Endometrial microvascular endothelial cells (primary cell): ENCODE measurements around the gene ZP1. TPM values are rescaled to one million over a fixed set of nuclear protein-coding genes. Genes with fewer than 3 reads are reported as not detected.

Source experiments
- in situ Hi-C: cut with HindIII; loops from 2 replicates; pipeline ENCODE4 v1.10.0; 2017; ENCODE audit warnings: low sequenced_read_pairs, low pct_unique_long_range_greater_than_20kb; ENCODE audit errors: inconsistent ontology term
- total RNA-seq: library from RNA; depleted of rRNA; stranded (reverse); fragments of >200 nt; gene quantifications from one replicate; pipeline ENCODE4 v1.2.3, GENCODE V29; 2015; ENCODE audit errors: inconsistent ontology term

The ZP1 gene
- total RNA-seq, 1 donor from 2014 or later = not detected

DNA sequence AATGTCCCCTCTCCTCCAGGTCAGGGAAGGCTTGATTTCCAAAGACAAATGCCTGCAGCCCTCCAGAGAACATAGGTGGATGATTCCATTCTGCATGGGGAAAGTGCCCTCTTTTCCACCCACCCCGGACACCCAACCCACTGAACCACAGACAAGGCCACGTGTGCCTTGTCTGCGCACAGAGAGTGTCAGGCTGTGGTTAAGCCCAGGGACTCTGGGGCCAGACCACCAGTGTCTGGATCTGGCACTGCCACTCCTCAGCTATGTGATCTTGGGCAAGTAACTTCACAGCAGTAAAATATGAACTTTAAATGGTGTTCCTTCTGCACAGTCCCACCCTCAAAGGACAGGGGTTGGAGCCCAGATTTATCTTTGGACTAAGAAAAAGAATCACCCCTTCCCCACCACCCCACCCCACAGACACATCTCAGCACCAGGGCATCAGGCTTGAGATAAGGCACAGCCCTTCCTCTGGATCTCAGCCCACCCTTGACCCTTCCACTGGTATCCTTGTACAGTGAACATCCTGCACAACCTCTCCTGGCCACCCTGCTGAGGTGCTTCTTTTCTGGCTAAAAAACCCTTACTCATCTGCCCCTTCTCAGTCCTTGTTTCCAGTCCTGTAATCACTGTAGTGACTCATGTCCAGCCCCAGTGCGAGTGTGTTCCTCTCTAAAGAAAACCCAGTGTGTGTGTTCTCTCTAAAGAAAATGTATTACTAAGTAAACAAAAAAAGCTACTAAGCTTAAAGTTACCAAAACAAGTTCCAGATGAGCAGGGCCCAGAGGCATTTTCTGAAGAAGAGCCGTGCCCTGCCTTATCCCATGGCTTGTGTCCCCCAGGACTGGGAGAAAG lies 9.7 kb upstream of the ZP1 start:
- in situ Hi-C loops = no loop called here

DNA sequence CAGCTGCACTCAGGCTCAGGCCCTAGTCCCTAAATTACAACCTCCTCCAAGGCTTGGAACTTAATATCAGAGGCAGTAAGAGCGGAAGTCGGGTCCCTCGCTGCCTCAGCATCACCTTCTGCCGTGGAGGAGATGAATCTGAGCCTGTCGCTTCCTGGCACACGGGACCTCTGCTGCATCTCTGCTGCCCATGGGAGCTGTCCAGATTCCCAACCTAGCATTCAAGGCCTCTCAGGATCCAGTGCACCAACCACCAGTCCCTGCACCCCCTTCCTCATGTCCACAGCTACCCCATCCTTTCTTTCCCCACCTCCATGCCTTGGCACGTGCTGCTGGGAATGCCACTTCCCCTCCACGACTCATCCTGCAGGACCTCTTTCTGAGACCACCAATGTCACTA lies 9.1 kb upstream of the ZP1 start:
- in situ Hi-C loops = no loop called here

GRCh38 chr11:60858731-60859464 lies 8.4 kb upstream of the ZP1 start:
- in situ Hi-C loops = no loop called here

- in situ Hi-C loops = no loop called here
Measured at GRCh38 chr11:60859616-60860250, 7.6 kb upstream of the ZP1 start.

- in situ Hi-C loops = no loop called here
Measured at GRCh38 chr11:60860943-60861342, 6.4 kb upstream of the ZP1 start.

- in situ Hi-C loops = no loop called here
Measured at GRCh38 chr11:60862171-60862570, 5.2 kb upstream of the ZP1 start.

DNA sequence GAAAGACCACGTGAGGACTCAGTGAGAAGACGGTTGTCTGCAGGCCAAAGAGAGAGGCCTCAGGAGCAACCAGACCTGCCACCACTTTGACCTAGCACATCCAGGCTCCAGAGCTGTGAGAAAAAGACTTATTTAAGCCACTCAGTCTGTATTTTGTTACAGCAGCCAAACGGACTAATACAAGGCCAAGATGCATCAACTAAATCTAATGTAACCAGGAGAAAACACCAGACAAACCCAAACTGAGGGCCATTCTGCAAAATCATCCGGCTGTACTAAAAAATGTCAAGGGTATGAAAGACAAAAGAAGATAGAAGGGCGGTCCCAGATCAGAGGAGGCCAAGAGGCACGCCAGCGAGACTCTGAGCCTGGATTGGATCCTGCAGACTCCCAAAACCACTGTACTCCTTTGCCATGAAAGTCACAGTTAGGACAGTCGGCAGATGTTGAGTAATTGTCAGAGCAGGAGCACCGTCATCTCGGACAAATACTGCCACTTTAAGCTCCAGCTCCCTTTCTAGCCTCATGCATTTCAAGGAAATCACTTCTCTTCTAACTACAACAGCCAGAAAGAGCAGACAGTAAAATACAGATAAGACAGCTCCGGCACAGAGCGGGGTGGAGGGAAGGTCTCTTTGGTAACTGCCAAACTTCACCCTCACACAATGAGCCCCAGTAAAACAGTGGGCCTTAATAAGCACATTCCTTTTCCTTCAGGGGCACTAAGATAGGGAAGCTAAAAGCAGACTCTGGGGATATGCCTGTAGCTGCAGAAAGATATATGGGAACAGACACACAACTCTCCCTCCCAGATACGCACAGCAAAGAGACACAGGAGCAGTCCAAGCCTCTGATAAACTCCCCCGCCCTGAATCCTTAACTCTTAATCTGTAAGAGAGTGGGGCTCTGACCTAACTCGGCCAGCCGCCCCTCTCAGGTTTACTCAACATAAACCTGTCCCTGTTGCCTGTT lies 3.5 kb upstream of the ZP1 start:
- in situ Hi-C loops = no loop called here

DNA sequence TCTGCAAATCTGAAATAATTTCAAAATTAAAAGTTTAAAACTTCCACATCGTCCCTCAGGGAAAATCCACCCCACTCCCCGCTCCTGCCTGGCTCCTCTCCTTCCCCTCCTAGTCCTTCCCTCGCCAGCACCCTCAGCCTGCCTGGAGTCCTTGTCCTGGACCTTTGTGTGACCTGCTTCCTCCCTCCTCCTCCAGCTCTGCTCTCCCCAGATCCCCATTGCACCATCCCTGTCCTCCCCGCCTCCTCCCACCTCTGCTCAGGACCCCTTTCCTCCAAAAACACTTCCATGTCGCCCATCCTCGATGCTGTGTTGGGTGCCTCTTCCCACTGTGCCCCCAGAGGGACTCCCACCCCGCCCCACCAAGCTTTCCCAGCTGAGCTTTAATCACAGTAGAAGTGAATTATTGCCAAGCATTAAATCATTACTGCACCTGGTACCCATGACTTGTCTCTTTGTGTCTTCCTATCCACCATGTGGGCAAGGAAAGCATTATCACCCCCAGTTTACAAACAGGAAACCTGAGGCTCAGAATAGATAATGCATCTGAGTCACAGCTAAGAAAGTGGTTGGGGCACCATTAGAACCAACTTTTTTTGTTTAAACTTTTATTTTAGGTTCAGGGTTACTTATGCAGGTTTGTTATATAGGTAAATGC lies 2.4 kb upstream of the ZP1 start:
- in situ Hi-C loops = no loop called here

DNA sequence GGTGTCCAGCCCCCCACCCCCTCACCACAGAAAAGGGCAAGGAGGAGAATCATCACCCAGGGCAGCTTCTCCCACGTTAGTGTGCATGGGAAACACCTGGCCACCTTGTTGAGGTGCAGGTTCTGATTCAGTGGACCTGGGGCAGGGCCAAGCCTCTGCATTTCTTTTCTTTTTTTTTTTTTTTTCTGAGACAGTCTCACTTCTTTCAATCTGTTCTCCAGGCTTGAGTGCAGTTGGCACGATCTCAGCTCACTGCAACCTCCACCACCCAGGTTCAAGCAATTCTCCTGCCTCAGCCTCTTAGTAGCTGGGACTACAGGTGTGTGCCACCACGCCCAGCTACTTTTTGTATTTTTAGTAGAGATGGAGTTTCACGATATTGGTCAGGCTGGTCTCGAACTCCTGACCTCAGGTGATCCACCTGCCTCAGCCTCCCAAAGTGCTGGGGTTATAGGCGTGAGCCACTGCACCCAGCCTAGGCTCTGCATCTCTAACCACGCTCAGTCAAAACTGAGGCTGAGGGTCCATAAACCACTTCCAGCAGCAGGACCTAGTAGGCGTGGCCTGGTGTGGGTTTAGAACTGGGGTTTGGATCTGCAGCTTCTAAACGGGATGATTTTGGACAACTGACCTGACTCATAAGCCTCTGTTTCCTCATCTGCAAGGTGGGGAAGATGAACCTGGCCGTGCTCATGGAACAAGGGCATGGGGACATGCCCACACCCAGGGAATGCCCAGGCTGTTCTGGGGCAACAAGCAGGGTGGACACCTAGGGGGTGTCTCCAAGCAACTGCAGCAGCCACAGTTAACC lies 734 bp downstream of the ZP1 start:
- in situ Hi-C loops = no loop called here

DNA sequence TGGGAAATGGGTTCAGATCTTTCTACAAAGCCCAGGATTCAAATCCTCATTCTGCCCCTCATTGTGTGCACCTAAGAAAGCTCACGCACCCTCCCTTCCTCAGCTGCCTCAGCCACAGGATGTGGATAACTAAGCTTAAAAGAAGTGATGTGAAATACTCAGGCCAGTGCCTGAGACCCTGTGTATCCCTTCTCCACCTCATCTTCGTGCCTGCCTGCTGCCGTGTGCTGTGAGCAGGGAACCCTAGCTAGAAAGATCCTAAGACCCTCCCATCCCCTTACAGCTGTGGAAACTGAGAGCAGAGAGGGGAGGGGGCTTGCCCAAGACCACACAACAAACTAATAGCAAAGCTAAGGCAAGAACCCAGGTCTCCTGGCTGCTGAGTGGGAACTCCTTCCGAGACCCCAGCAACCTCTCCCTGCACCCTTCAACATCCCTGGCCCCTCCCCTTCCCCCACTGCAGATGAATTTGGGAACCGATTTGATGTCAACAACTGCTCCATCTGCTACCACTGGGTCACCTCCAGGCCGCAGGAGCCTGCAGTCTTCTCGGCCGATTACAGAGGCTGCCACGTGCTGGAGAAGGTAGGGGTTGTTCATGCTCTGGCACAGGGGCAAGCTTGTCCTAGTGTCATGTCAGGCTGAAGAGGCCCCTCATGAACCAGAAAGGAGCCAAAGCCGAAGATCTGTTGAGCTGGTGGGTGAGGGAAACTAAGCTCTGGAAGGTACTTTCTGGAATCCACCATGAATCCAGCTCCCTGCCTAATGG lies 1.5 kb downstream of the ZP1 start:
- in situ Hi-C loops = no loop called here

DNA sequence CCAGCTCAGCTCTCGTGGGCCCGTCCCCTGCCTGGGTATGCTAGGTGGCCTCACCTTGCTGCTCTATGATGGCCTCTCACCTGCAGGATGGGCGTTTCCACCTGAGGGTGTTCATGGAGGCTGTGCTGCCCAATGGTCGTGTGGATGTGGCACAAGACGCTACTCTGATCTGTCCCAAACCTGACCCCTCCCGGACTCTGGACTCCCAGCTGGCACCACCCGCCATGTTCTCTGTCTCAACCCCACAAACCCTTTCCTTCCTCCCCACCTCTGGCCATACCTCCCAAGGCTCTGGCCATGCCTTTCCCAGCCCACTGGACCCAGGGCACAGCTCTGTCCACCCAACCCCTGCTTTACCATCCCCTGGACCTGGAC lies 2.1 kb downstream of the ZP1 start:
- in situ Hi-C loops = no loop called here

GRCh38 chr11:60870276-60870675 lies 2.9 kb downstream of the ZP1 start:
- in situ Hi-C loops = no loop called here

DNA sequence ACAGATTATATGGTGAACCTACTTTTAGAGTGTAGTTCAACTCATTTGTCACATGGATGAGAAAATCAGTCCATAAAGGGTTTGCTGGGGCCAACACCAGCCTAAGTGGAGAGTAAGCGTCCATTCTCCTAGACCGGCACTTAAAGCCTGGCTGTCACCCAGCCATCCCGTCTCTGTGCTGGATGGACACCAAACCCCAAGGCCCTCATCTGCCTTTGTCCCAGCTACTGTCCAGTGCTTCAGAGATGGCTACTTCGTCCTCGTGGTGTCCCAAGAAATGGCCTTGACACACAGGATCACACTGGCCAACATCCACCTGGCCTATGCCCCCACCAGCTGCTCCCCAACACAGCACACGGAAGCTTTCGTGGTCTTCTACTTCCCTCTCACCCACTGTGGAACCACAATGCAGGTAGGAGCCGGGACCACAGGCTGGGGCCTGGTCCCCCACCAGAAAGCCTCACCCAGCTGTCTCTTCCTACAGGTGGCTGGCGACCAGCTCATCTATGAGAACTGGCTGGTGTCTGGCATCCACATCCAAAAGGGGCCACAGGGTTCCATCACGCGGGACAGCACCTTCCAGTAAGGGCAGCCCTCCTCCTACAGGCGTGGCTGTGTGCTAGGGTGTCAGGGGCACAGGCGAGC lies 3.5 kb downstream of the ZP1 start:
- in situ Hi-C loops = no loop called here

- in situ Hi-C loops = no loop called here
Measured at GRCh38 chr11:60871378-60872061, 4.2 kb downstream of the ZP1 start.

DNA sequence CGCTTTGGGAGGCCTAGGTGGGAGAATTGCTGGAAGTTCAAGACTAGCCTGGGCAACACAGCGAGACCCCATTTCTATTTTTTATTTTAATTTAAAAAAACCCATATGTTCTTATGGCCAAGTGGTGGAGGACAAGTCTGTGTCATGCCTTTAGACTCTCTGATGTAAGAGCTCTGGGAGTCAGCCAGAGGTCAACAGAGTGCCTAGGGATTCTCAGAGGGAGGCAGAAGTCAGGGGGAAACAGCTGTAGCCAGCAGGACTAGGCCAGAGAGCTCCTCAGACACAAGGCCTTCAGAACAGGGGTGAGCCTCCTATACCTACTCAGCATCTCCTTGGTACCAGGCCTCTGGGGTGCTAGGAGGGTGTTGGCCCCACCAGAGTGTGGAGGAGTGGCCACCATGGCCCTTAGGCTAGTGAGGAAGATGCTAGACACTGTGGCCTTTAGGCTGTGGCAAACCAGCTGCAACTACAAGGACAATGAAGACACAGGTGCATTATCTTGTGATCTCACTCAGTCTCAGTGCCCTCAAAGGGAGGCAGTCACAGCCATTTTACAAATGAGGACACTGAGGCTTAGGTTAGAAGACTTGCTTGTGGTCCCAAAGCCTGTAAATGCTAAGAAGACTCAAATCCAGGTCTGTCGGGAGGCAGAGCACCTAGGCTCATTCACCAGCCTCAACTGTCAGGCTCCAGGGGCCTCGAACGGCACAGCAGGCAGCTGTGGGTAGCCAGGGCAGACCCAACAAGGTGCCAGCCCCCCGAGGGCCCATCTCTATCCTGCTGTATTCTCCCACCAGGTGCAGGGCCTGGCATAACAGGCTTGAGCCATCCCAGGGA lies 5.0 kb downstream of the ZP1 start:
- in situ Hi-C loops = no loop called here
